GM12878 (cell line): ENCODE data around the gene GAPDHS. TPM values are rescaled to one million over a fixed set of nuclear protein-coding genes. Genes with fewer than 3 reads are reported as not detected.

Experiments used
- ATAC-seq: fragments of 200-7000 bp; cut with Tn5 transposase; 3 replicates; pipeline ENCODE4 v1.9.1; 2020; ENCODE audit warnings: mild to moderate bottlenecking, moderate library complexity
- BruUV-seq: library from RNA; stranded (reverse); fragments of 400-500 nt; replicated peaks from 2 replicates; lab custom pipeline; 2021; lab: Mats Ljungman, UMichigan
- CTCF ChIA-PET: fragments of 300-600 bp; sonication (Branson Sonifier 250); formaldehyde crosslinking; extraction: SDS; loops from one replicate; lab custom pipeline; 2021; ENCODE audit warnings: inconsistent platforms; lab: Yijun Ruan, JAX
- POLR2A ChIA-PET: fragments of 350-600 bp; formaldehyde crosslinking; extraction: SDS; loops from one replicate; lab custom pipeline; 2021; ENCODE audit warnings: inconsistent platforms; lab: Charles Lee
- RAD21 ChIA-PET: fragments of 300-600 bp; sonication (Branson Sonifier 250); formaldehyde crosslinking; loops from one replicate; lab custom pipeline; 2023; ENCODE audit warnings: antibody characterized with exemption; ENCODE audit not compliant: unreplicated experiment; lab: Charles Lee
- SMC1A ChIA-PET: fragments of 300-600 bp; sonication (Branson Sonifier 250); formaldehyde crosslinking; loops from one replicate; lab custom pipeline; 2023; ENCODE audit not compliant: unreplicated experiment, uncharacterized antibody; lab: Charles Lee
- DNase-seq: peaks from one replicate; pipeline ENCODE4 v3.0.0-alpha.2; 2011; ENCODE audit warnings: low read depth, low spot score
- FAIRE-seq: peaks from 3 replicates; lab custom pipeline; 2011; peaks lifted over from hg19 to GRCh38; lab: Jason Lieb, UNC
- H2AFZ ChIP-seq: 2 replicates; pipeline ENCODE4 v1.6.0; 2011; ENCODE audit warnings: low read depth, low read length, control low read depth; ENCODE audit not compliant: control insufficient read depth
- H3K27ac ChIP-seq: 2 replicates; pipeline ENCODE4 v1.5.1; 2011; ENCODE audit warnings: control low read depth; ENCODE audit not compliant: control insufficient read depth, insufficient read depth
- H3K27me3 ChIP-seq, 2 experiments: replicated peaks in 1 of 2; 2 replicates each; pipeline versions ENCODE4 v1.6.0 to v1.6.1; 2011; ENCODE audit warnings: low read length in 1 of 2; ENCODE audit not compliant: control insufficient read depth in 2 of 2, insufficient read depth in 2 of 2
- H3K36me3 ChIP-seq, 2 experiments: 2 replicates each; pipeline ENCODE4 v1.5.1; 2011; ENCODE audit warnings: low read length in 1 of 2; ENCODE audit not compliant: control insufficient read depth in 2 of 2, insufficient read depth in 2 of 2
- H3K4me1 ChIP-seq: 2 replicates; pipeline ENCODE4 v1.6.1; 2011; ENCODE audit warnings: mild to moderate bottlenecking, low read length, moderate library complexity, mixed read lengths; ENCODE audit not compliant: control insufficient read depth, insufficient read depth
- H3K4me2 ChIP-seq: 2 replicates; pipeline ENCODE4 v1.6.0; 2011; ENCODE audit warnings: control low read depth; ENCODE audit not compliant: control insufficient read depth, insufficient read depth
- H3K4me3 ChIP-seq: fragments of 200-600 bp; sonication (generic); 2 replicates; pipeline ENCODE4 v1.5.1; 2016
- H3K79me2 ChIP-seq: 2 replicates; pipeline ENCODE4 v1.6.0; 2011; ENCODE audit warnings: low read length; ENCODE audit not compliant: control insufficient read depth, insufficient read depth
- H3K9ac ChIP-seq: 2 replicates; pipeline ENCODE4 v1.8.0; 2011; ENCODE audit warnings: low read length, control low read depth, mixed read lengths; ENCODE audit not compliant: control insufficient read depth, insufficient read depth
- H3K9me3 ChIP-seq: replicated peaks from 3 replicates; pipeline ENCODE4 v1.5.1; 2011; ENCODE audit warnings: mild to moderate bottlenecking, low read length; ENCODE audit not compliant: control insufficient read depth, insufficient read depth
- H4K20me1 ChIP-seq: 2 replicates; pipeline ENCODE4 v1.6.0; 2011; ENCODE audit not compliant: control insufficient read depth, insufficient read depth
- BRCA1 ChIP-seq: IDR thresholded peaks from 2 replicates; pipeline ENCODE4 v1.6.1; 2011; ENCODE audit warnings: low read depth, low read length, improper control_type of control experiment
- IRF3 ChIP-seq: fragments of 450-650 bp; IDR thresholded peaks from 2 replicates; pipeline ENCODE4 v1.6.1; 2014; ENCODE audit warnings: mild to moderate bottlenecking
- PBX3 ChIP-seq: IDR thresholded peaks from 2 replicates; pipeline ENCODE4 v1.6.1; 2011; ENCODE audit warnings: mild to moderate bottlenecking, low read depth, low read length, moderate library complexity; ENCODE audit not compliant: insufficient replicate concordance
- PKNOX1 ChIP-seq: fragments of 450-650 bp; IDR thresholded peaks from 2 replicates; pipeline ENCODE4 v1.6.1; 2016; ENCODE audit warnings: mild to moderate bottlenecking
- RELB ChIP-seq: fragments of 450-650 bp; IDR thresholded peaks from 2 replicates; pipeline ENCODE4 v1.6.1; 2017; ENCODE audit warnings: low read depth, mild to moderate bottlenecking, moderate library complexity
- SIX5 ChIP-seq: IDR thresholded peaks from 2 replicates; pipeline ENCODE4 v1.6.1; 2011; ENCODE audit warnings: mild to moderate bottlenecking, low read depth, low read length, moderate library complexity; ENCODE audit not compliant: severe bottlenecking
- SP1 ChIP-seq: IDR thresholded peaks from one replicate; pipeline ENCODE4 v1.6.1; 2011; ENCODE audit warnings: low read depth, low read length
- SUPT20H ChIP-seq: IDR thresholded peaks from 2 replicates; pipeline ENCODE4 v1.6.1; 2011; ENCODE audit warnings: low read depth, mild to moderate bottlenecking, low read length, moderate library complexity, borderline replicate concordance; ENCODE audit not compliant: control insufficient read depth
- WGBS: methylation state at CpG from one replicate; pipeline ENCODE4 v1.1.6; 2016; ENCODE audit warnings: low lambda C conversion rate; ENCODE audit not compliant: insufficient replicate concordance, insufficient coverage; ENCODE audit errors: missing lambda C conversion rate; 5-methylcytosine and 5-hydroxymethylcytosine counted together
- in situ Hi-C: fragments of 300-500 bp; cut with MboI; formaldehyde crosslinking; loops from 9 replicates; pipeline ENCODE4 v1.14.3; 2018; ENCODE audit warnings: mixed read lengths
- intact Hi-C: fragments of 100-400 bp; cut with micrococcal nuclease; formaldehyde crosslinking; loops from one replicate; pipeline ENCODE4 v1.14.2; 2022; ENCODE audit not compliant: unreplicated experiment
- polyA plus RNA-seq, 11 experiments: library from polyadenylated mRNA; depleted of rRNA in 4 of 11; unstranded in 6 of 11; stranded (reverse) in 5 of 11; fragments of >200 nt; fragmentation: Nextera tagmentation in 4 of 11; fragmentation: Illumina TruSeq in 1 of 11; extraction: Ambion mirVana in 4 of 11; extraction: Trizol in 1 of 11; gene quantifications; 1 replicate in 1 of 11; 2 replicates in 10 of 11; pipeline versions ENCODE4 v1.2.1 to v1.2.3, GENCODE V29; 2011 to 2016; ENCODE audit warnings: inconsistent platforms in 2 of 11, missing spikeins in 2 of 11, low read depth in 1 of 11
- total RNA-seq, 4 experiments: library from RNA; depleted of rRNA in 3 of 4; stranded (reverse); fragments of >200 nt in 3 of 4; fragmentation: Illumina TruSeq in 1 of 4; extraction: Trizol in 1 of 4; gene quantifications; 2 replicates each; pipeline versions ENCODE4 v1.2.1 to v1.2.3, GENCODE V29; 2013 to 2021

The GAPDHS gene
- total and polyA plus RNA-seq, 10 of the 15 experiments (the other 5 are each of a cell fraction or from before 2014, with no cell fraction given), result 0.08 TPM; not detected in 9

- H4K20me1 ChIP-seq, result no peaks in the 10 kb centered on the region
- no peak overlapping the region for H2AFZ ChIP-seq
- no peak overlapping the region for H3K4me2 ChIP-seq
- ChIA-PET CTCF (interaction anchor here (1.4 to 5.8 kb wide), 4 partner anchors 42 to 238 kb away, joined by 5 to 63 read pairs (median 34); no protein-coding TSS in a partner anchor), POLR2A (interaction anchor here (0.6 to 1.8 kb wide), 3 partner anchors 18 to 80 kb away, joined by 5 read pairs; no protein-coding TSS in a partner anchor), RAD21 (interaction anchor here (4.1 kb wide), 1 partner anchor 82 kb away, joined by 24 read pairs; no protein-coding TSS in a partner anchor), SMC1A (interaction anchor here (2.1 to 4.6 kb wide), 2 partner anchors 42 to 81 kb away, joined by 10 to 28 read pairs; no protein-coding TSS in a partner anchor)
- ATAC-seq, result no peak
- H3K9me3 ChIP-seq, result no peaks in the 10 kb centered on the region; the same call in 2 of the 3 replicates
- H3K27ac ChIP-seq, result no peak overlapping the region
- no peak for FAIRE-seq
- H3K79me2 ChIP-seq, result no peaks in the 10 kb centered on the region
- H3K27me3 ChIP-seq, result no peaks in the 10 kb centered on the region
- H3K36me3 ChIP-seq, result no peaks in the 10 kb centered on the region
- in situ Hi-C loops (no loop called here), intact Hi-C loops (no loop called here)
- no peak overlapping the region for H3K9ac ChIP-seq
- no peaks in the 10 kb centered on the region for H3K4me1 ChIP-seq
- no peak for DNase-seq
- H3K4me3 ChIP-seq, result no peak overlapping the region
- 30% methylated on average over 3 of the region's 3 CpGs for WGBS
- no TSS peak for BruUV-seq
- TF ChIP-seq PBX3 (no peak), BRCA1 (no peak), SUPT20H (no peak), PKNOX1 (no peak), IRF3 (no peak), SP1 (no peak), RELB (no peak), SIX5 (no peak)
Observed at GRCh38 chr19:35590875-35591274, 57.6 kb downstream of the GAPDHS start.
